ENCODE results near the gene BAIAP2.
"Not testable (repeated sequence)": the region's sequence is repeated elsewhere in the genome, so short reads cannot be mapped to it uniquely, and the experiment has no call there.

Gene BAIAP2

DNA sequence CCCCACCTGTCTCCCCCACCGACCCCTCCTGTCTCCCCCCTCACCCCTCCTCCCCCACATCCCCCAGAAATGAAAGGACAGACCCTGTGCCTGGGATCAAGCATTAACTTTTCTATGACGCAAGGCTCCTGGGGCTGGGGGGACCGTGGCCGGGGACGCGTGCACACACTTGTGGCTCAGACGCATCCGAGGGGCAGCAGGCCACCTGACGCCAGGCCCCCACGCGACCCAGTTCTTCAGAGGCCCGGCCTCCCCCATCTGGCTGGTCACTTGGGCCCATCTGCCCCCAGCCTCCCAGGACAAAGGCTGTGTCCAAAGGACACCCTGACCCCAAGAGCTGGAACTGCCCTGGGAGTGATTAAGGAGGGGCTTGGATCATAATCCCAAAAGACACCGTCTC lies 116.3 kb downstream of the BAIAP2 start:
- no peak for TF ChIP-seq CTCF (IDR thresholded peaks at IDR 0.05; ENCODE audit: low read depth, low read length, missing control alignments)
- no peak for DNase-seq (ENCODE audit: extremely low read depth, low read depth)
- H3K4me3 ChIP-seq (replicated peaks; ENCODE audit: low read depth, low read length), result no peak overlapping the region

GRCh38 chr17:81152288-81152828 lies 117.4 kb downstream of the BAIAP2 start:
- H3K4me3 ChIP-seq (replicated peaks; ENCODE audit: low read depth, low read length), result no peak overlapping the region
- no peak for DNase-seq (ENCODE audit: extremely low read depth, low read depth)
- TF ChIP-seq CTCF (IDR thresholded peaks at IDR 0.05; ENCODE audit: low read depth, low read length, missing control alignments), result no peak

- no peak for TF ChIP-seq CTCF (IDR thresholded peaks at IDR 0.05; ENCODE audit: low read depth, low read length, missing control alignments)
- H3K4me3 ChIP-seq (replicated peaks; ENCODE audit: low read depth, low read length), result no peak overlapping the region
- DNase-seq (ENCODE audit: extremely low read depth, low read depth), result no peak
Observed at GRCh38 chr17:81153340-81153803, 118.4 kb downstream of the BAIAP2 start.

DNA sequence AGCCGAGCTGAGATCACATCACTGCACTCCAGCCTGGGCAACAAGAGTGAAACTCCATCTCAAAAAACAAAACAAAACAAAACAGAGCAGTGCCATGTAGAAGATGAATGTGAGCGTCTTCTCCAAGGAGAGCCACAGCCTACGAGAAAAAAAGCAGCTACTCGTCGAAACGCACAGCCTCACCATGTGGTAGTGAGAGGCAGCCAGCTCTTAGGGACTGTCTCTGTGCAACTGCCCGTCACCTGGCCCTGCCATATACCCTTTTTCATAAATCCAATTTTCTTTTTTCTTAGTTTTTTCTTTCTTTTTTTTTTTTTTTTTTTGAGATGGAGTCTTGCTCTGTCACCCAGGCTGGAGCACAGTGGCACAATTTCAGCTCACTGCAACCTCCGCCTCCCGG lies 119.1 kb downstream of the BAIAP2 start:
- H3K4me3 ChIP-seq (replicated peaks; ENCODE audit: low read depth, low read length); DNase-seq (ENCODE audit: extremely low read depth, low read depth): not testable (repeated sequence)

- H3K4me3 ChIP-seq (replicated peaks; ENCODE audit: low read depth, low read length), result no peak overlapping the region
- TF ChIP-seq CTCF (IDR thresholded peaks at IDR 0.05; ENCODE audit: low read depth, low read length, missing control alignments), result no peak
- no peak for DNase-seq (ENCODE audit: extremely low read depth, low read depth)
Observed at GRCh38 chr17:81154961-81155360, 120.0 kb downstream of the BAIAP2 start.

DNA sequence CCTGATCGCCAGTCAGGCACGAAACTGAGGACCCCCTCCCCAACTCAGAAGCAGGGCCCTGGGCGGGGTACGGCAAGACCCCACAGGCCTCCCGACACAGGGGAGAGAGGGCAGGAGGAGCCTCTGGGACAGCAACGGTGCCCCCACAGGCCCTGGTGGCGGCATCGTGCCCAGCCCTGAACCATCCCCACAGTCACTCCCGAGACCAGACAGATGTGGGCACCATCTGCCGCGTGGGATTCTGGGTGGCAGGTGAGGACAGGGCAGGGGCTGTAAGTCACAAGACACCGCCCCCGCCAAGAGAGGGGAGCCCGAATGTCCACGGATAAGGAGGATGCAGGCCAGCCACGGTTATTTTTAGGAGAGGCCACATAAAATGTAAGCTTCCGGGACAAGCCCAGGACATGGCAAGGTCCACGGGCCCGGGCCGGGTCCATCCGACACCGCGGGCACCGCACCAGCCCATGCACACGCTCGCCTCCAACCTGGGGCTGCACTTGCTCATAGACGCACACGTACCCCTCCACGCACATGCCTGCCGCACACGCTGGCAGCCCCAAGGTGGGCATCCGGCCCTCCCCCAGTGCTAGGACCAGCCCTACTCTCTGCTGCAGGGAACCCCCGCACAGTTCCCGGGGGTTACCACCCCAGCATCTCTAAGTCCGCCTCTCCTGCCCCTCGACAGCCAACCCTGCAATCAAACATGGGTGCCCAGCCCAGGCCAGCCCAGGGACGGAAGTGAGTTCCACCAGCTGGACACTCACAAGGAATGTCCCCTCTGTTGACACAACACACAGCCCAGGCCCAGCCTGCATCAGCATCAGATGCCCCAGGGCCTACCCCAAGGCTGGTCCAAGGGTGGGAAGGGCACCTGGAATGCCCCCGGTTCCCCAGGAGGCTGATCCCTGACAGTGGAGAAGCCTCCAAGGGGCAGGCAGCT lies 122.2 kb downstream of the BAIAP2 start:
- TF ChIP-seq CTCF (IDR thresholded peaks at IDR 0.05; ENCODE audit: low read depth, low read length, missing control alignments), result no peak
- H3K4me3 ChIP-seq (replicated peaks; ENCODE audit: low read depth, low read length), result no peak overlapping the region
- DNase-seq (ENCODE audit: extremely low read depth, low read depth), result no peak

DNA sequence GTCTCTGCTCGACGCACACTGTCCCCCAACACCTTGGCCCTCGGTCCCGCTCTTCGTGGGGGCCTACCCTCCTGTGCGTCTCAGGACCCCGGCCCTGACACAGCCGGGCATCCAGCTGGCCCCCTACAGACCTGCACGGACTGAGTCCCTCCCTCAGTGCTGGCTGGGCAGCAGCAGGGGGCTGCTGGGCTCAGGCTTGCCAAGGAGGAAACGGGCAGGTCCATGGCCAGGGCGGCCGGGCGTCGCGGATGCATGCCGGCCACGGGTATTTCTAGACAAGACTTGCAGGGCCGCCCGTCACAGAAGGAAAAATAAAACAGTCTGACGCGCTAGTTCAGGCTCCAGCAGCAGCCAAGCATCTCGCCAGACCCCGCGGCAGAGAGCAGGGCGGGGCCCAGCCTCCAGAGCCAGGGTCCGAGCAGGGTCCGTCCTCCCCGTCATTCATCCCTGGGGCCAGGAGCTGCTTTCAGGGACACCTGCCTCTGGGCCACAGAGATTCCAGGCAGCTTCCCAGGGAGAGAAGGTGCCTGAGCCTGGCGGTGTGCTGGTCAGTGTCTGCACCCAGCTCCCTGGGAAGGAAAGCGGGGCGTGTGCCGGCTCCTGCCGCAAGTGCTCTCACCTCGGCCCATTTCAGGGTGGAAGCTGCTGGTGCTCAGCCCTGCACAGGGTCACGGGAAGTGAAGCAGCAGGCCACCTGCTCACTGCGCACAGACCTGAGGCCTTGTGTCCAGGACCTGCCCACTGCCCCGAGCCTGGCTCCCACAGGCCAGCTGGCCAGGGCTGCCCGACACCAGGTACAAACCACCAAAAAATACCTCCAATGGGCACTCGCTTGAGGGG lies 123.1 kb downstream of the BAIAP2 start:
- no peak for DNase-seq (ENCODE audit: extremely low read depth, low read depth)
- TF ChIP-seq CTCF (IDR thresholded peaks at IDR 0.05; ENCODE audit: low read depth, low read length, missing control alignments), result no peak
- no peak overlapping the region for H3K4me3 ChIP-seq (replicated peaks; ENCODE audit: low read depth, low read length)
